Measurements from ENCODE around the gene SFI1.

The SFI1 gene

GRCh38 chr22:31575190-31575589 is 78.9 kb downstream of the SFI1 start:
- CTCF ChIA-PET: no interaction called here
- no peak for DNase-seq (ENCODE audit: low spot score)
- no peak for TF ChIP-seq CTCF (conservative IDR thresholded peaks at IDR 0.05; ENCODE audit: low read depth)
- no peak overlapping the region for H3K27ac ChIP-seq
- POLR2A ChIA-PET (ENCODE audit: low non-redundant PET): no interaction called here

GRCh38 chr22:31577711-31578110 is 81.4 kb downstream of the SFI1 start:
- TF ChIP-seq CTCF (conservative IDR thresholded peaks at IDR 0.05; ENCODE audit: low read depth): no peak
- H3K27ac ChIP-seq: no peak overlapping the region
- DNase-seq (ENCODE audit: low spot score): no peak
- CTCF ChIA-PET: no interaction called here
- POLR2A ChIA-PET (ENCODE audit: low non-redundant PET): no interaction called here

- no peak for DNase-seq (ENCODE audit: low spot score)
- ChIA-PET POLR2A (ENCODE audit: low non-redundant PET) (no interaction called here), CTCF (no interaction called here)
- no peak for TF ChIP-seq CTCF (conservative IDR thresholded peaks at IDR 0.05; ENCODE audit: low read depth)
- no peak overlapping the region for H3K27ac ChIP-seq
These were observed 81.8 kb downstream of the SFI1 start for GRCh38 chr22:31578171-31578570.

- H3K27ac ChIP-seq: no peak overlapping the region
- POLR2A ChIA-PET (ENCODE audit: low non-redundant PET): no interaction called here
- no peak for DNase-seq (ENCODE audit: low spot score)
- CTCF ChIA-PET: no interaction called here
- TF ChIP-seq CTCF (conservative IDR thresholded peaks at IDR 0.05; ENCODE audit: low read depth): no peak
These were observed 83.5 kb downstream of the SFI1 start for GRCh38 chr22:31579835-31580242.

- H3K27ac ChIP-seq: no peak overlapping the region
- TF ChIP-seq CTCF (conservative IDR thresholded peaks at IDR 0.05; ENCODE audit: low read depth): no peak
- DNase-seq (ENCODE audit: low spot score): no peak
- ChIA-PET POLR2A (ENCODE audit: low non-redundant PET) (no interaction called here), CTCF (interaction anchor here (0.7 kb wide), 1 partner anchor 63 kb away, joined by 3 read pairs; no protein-coding TSS in a partner anchor)
These were observed 87.6 kb downstream of the SFI1 start for GRCh38 chr22:31583861-31584485.

- no peak for DNase-seq (ENCODE audit: low spot score)
- ChIA-PET POLR2A (ENCODE audit: low non-redundant PET) (no interaction called here), CTCF (no interaction called here)
- no peak overlapping the region for H3K27ac ChIP-seq
- no peak for TF ChIP-seq CTCF (conservative IDR thresholded peaks at IDR 0.05; ENCODE audit: low read depth)
These were observed 88.4 kb downstream of the SFI1 start for GRCh38 chr22:31584804-31585160.

Data from RWPE1 (cell line).